ENCODE measurements around the gene TRIM48. TPM values are rescaled to one million over a fixed set of nuclear protein-coding genes. Genes with fewer than 3 reads are reported as not detected.
"Not testable (repeated sequence)": the region's sequence is repeated elsewhere in the genome, so short reads cannot be mapped to it uniquely, and the experiment has no call there.

The TRIM48 gene, protein sequence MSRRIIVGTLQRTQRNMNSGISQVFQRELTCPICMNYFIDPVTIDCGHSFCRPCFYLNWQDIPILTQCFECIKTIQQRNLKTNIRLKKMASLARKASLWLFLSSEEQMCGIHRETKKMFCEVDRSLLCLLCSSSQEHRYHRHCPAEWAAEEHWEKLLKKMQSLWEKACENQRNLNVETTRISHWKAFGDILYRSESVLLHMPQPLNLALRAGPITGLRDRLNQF
- total RNA-seq, result not detected
- long read RNA-seq, result 0 reads

DNA sequence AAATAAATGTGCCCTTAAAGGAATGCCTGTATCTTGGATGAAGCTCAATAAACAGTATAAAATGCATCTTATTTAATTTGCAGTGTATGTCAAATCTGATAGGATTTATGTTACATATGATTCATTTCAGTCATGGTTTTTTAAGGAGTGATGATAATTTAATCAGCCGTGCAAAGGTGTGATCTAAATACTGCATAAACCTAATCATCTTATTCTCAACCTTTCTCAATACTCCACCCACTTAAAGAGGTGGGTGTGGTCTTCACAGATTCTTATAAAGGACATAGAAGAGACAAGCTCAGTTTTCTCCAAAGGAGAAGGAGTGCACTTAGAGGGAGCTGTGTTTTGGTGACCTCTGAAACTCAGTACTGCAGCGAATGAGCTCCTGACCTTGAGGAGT is at the start of gene TRIM48:
Gene TRIM48, plus strand, starts transcription at position 301 of the 400 bp plus-strand sequence. CDS start 113 bp downstream, outside the sequence.
- intact Hi-C loops (cut with DNase I); ATAC-seq; DNase-seq (ENCODE audit: missing footprints): not testable (repeated sequence)

DNA sequence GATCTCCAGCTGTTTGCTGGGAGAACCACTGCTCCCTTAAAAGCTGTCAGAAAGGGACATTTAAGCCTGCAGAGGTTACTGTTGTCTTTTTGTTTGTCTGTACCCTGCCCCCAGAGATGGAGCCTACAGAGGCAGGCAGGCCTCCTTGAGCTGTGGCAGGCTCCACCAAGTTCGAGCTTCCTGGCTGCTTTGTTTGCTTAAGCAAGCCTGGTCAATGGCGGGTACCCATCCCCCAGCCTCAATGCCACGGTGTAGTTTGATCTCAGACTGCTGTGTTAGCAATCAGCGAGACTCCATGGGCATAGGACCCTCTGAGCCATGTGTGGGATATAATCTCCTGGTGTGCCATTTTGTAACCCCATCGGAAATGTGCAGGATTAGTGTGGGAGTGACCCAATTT is 23.6 kb upstream of the TRIM48 start:
- DNase-seq (ENCODE audit: missing footprints); intact Hi-C loops (cut with DNase I); ATAC-seq: not testable (repeated sequence)

DNA sequence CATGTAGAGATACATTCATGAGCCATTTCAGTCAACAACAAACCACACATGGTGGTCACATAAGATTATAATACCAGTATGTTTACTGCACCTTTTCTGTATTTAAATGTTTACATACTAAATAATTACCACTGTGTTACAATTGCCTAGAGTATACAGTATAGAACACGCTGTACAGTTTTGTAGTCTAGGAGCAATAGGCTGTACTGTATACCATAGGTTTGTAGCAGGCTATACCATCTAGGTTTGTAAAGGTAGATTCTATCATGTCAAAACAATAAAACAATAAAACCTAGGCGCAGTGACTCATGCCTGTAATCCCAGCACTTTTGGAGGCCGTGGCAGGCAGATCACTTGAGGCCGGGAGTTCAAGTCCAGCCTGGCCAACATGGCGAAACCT is 1.1 kb downstream of the TRIM48 start:
- intact Hi-C loops (cut with DNase I), result no loop called here
- no peak for ATAC-seq

More for the DNA sequence above, 1.1 kb downstream of the TRIM48 start:
- no peak for DNase-seq (ENCODE audit: missing footprints)

Other genes with a start within 250 kb of the TRIM48 start
- gene OR4A16, start 81.0 kb downstream of the TRIM48 start, total RNA-seq, result not detected
- gene OR4A15, start 105.8 kb downstream of the TRIM48 start, total RNA-seq, result not detected

Data from Right ventricle myocardium inferior (tissue), 1 donor.